Stimulated activated CD4-positive, alpha-beta T cell treated with anti-CD3 and anti-CD28 coated beads, Interleukin-4, amount 100 ng/mL, for 1 hour (primary cell): Measurements from ENCODE around the gene KHNYN.
"Not testable (repeated sequence)": the region's sequence is repeated elsewhere in the genome, so short reads cannot be mapped to it uniquely, and the experiment has no call there.

Experiments used
- DNase-seq: peaks from one replicate; pipeline ENCODE4 v3.0.0-alpha.2; 2020

The KHNYN gene

DNA sequence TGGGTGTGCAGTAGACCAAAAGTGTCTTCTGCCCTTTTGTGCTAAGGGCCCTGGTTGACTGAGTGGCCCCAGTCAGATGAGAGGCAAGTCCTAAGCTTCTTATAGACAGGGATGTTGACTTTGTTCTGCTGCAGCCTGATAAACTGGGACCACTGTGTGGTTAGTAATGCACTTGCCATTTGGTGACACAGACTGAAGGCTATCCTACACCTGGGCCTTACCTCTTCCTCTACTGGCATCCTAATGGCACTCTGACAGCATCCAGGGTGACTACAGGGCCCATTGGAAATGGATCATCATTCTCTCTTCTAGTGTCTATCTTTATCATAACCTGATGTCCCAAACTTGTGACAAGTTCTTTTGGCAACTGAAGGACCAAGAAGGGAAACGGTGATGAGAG lies 9.5 kb downstream of the KHNYN start:
- DNase-seq, result no peak

DNA sequence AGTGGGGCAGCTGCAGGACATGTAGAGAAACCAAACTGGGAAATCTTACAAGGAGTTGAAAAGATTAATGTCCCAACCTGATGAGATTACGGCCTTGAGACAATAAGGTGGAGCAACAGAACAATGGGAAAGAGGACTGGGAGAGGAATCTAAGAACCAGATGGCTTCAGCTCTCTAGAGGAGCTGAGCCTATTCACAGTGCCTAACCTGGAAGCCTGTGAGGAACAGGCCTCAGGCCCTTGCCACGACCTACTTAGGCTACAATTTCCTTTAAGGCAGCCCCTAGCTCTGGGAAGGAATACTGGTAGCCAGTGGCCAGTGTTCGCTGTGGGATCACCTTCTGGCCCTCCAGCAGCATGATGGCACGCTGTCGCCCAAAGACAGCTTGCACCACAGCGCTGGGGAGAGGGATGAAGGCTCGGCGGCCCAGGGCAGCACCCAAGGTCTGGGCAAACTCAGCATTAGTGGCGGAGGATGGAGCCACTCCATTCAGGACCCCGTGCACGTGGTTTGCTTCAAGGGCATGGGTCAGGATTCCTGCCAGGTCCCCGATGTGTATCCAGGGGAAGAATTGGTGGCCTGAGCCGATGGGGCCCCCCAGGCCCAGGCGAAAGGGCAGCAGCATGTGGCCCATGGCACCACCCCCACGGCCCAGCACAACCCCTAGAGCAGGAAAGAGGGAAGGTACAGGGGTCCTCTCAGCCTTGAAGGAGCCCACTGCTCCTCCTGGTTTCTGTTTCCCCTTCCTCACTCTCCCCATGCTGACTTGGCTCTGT lies 10.3 kb downstream of the KHNYN start:
- DNase-seq, result no peak

DNA sequence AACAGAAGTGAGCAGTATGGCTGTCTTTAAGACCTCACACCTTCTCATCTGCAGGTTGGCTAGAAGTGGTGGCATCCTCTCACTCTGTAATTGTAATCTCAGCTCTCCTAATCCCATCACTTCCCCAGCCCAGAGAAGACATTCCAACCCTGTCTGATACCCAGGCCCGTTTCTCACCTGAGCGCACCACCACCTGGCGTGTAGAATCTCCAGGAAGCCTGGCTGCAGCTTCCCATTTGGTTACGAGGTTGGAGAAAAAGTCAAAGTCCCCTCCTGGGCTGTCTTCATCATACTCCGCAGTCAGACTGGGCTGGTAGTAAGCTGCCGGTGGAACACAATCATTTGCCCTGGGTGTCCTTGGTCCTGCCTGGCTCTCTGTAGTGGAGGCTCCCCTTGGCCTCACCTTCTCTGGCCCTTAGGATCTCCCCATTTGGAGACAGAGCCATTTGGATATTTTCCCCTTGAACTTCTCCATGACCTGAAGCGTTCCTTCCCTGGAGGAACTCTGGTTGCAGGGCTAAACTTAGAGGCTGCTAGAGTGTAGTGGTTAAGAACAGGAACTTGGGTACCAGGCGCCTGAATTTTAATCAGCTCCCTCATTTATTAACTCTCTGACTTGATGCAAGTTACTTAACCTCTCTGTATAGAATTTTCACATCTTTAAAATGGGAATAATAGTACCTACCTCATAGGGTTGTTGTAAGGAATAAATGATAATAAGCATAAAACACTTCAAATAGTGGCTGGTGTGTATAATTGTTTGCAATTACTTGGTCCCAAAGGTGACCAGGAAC lies 11.0 kb downstream of the KHNYN start:
- no peak for DNase-seq

DNA sequence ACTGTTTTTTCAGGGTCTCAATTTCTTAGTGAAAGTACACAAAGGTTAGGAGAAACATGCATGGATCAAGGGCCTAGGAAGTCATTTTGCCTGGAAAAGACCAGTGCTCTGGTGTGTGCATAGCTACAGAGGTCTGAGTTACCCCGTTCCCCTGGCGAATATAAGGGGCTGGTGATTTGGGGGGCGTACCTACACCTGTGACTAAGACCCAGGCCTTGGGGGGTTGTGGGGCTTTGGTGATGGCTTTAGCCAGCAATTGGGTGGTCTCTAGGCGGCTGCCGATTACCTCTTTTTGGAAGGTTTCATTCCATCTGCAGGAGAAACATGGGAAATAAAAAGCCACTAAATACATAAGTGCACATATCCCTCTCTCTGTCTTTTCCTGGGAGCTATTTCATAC lies 11.7 kb downstream of the KHNYN start:
- no peak for DNase-seq

DNA sequence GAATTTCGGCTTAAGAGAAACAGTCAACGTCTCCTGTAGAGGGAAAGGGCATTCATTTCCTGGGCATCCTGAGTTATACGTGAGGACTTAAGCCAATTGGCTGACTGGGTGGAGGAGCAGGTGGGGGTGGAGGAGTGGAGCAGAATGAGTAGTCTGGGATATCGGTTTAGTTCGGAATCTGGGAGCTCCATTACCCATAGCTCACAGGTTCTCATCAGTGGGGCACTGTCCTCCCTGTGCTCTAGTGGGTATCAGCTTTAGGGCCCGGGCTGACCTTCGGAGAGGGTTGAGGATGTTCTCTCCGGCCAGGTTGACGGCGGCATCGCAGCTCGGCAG lies 12.1 kb downstream of the KHNYN start:
- DNase-seq, result no peak

DNA sequence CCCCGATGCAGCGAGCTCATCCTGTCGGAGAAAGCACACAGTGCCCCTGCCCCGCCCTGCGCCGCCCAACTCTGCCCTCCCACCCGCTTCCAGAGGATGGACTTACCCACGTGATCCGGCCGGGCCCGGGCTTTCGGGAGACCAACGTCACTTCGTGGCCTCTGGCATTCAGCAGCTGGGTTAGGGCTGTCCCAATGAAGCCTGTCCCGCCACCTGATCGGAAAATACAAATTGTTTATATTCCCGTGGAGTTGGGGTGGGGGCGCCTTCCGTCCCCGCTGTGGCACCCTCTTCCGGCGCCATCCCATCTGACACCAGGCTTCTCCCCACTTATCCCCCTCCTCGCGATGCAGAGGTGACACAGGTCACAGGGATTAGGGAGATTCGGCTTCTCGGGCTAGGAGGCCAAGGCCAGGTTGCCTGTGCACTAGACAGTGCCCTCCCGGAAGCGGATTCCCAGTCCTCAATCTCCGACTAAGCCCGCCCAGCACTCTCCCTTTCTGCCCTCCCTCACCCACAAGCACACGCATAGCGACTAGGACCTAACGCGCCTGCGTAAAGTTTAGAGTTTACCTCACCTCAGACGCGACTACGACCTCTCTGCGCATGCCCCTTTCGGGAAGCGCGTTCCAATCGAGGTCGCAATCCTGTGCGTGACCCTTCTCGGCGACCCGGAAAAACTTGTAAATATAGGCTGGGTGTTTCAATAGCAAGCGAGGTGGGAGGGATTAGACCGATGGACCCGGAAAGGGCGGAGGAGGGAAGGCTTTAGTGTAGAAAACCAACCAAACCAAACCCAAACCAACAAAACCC lies 12.7 kb downstream of the KHNYN start, which contains the start of gene SDR39U1:
SDR39U1 (minus strand) TSS at position 537 of the 813 bp plus-strand sequence; CDS start at position 530, 7 bp downstream.
- DNase-seq, result peak; percentile 92

DNA sequence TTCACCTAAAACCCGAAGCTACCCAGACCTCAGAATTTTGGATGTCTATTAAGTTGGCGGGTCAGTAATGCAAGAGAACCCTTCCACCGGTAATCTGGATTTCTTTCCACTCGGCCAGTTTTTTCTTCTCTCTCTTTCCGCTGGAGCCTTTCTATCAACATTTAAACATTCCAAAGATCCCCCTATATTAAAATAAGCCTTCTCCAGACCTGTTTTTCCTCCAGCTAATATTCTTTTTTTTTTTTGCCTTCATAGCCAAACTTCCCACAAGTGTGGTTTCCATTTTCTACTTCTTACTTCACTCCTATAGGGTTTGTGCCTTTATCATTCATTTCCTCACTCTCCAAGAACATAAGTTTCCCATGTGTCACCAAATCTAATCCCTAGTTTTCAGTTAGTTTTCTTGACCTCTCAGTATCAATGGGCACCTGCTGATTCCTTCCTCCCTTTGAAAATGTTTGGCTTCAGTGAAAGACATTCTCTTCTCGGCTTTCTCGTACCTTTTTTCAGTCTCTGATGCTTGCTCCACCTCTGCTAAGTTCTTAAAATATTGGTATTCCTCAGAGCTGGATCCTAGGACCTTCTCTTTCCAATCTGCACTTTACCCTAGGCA lies 13.4 kb downstream of the KHNYN start:
- no peak for DNase-seq

DNA sequence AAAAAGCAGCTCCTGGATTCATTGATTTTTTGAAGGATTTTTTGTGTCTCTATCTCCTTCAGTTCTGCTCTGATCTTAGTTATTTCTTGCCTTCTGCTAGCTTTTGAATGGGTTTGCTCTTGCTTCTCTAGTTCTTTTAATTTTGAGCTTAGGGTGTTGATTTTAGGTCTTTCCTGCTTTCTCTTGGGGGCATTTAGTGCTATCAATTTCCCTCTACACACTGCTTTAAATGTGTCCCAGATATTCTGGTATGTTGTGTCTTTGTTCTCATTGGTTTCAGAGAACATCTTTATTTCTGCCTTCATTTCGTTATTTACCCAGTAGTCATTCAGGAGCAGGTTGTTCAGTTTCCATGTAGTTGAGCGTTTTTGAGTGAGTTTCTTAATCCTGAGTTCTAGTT lies 21.1 kb downstream of the KHNYN start:
- not testable (repeated sequence) for DNase-seq

DNA sequence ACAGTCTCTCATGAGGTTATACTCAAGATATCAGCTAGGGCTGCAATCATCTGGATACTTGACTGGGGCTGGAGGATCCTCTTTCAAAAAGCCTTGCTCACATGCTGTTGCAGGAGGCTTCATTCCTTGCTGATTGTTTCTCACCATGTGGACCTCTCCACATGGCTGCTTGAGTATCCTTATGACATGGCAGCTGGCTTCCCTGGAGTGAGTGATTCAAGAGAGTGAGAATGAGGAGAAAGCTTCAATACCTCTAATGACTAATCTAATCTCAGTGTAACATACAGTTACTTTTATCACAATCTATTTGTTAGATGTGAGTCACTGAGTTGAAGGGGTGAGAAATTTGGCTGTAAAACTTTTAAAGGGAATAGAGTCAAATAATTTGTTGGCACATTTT lies 27.2 kb downstream of the KHNYN start:
- no peak for DNase-seq

DNA sequence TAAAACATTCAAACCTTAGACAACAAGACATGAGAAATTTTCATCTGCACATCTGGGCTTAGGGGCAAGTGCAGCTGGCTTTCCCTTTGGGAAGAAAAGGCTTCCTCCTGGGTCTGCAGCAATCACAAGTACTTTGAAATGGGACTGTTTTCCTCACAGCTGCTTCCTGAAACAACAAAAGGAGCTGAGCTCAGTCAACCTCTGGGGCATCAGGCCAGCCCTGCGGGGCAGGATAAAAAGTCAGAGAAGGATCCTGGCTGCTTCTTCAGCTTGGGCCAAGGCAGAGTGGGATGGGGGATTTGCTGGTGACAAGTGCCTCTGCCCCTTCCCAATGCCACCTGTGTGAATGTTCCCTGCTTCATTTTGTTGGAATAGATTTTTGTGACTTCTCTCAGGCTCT lies 29.0 kb downstream of the KHNYN start:
- no peak for DNase-seq

DNA sequence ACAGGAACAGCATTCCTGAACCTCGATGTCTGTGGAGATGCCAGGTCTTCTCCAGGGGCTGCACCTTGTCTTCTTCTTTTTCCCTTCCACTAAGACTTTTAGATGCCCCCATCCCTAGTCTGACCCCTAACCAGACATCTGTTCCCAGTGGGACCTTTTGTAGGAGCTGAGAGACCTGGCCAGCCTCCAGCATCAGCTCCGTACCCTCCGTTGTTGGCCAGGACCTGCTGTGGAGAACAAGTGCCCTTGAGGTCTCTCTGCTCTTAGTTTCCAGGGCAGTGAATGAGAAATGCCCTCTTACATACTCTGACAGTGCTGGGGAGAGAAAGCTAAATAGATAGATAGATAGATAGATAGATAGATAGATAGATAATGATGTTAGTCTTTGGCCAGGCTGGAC lies 29.6 kb downstream of the KHNYN start:
- no peak for DNase-seq

DNA sequence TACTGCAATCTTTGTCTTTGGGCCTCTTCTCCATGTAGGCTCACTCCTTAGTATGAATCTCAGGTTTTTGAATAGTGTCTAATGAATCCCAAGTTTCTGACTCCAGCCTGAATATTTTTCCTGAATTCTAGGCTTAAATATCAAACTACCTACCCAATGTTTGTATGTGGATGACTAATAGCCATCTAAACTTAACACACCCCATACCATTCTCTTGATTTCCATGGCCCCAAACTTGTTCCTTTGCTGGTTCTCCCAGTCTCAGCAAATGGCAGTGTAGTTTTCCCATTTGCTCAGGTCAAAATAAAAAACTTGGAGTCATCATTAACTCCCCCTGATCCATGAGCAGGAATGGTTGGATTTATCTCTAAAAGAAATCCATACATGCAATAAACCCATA lies 31.6 kb downstream of the KHNYN start:
- no peak for DNase-seq

DNA sequence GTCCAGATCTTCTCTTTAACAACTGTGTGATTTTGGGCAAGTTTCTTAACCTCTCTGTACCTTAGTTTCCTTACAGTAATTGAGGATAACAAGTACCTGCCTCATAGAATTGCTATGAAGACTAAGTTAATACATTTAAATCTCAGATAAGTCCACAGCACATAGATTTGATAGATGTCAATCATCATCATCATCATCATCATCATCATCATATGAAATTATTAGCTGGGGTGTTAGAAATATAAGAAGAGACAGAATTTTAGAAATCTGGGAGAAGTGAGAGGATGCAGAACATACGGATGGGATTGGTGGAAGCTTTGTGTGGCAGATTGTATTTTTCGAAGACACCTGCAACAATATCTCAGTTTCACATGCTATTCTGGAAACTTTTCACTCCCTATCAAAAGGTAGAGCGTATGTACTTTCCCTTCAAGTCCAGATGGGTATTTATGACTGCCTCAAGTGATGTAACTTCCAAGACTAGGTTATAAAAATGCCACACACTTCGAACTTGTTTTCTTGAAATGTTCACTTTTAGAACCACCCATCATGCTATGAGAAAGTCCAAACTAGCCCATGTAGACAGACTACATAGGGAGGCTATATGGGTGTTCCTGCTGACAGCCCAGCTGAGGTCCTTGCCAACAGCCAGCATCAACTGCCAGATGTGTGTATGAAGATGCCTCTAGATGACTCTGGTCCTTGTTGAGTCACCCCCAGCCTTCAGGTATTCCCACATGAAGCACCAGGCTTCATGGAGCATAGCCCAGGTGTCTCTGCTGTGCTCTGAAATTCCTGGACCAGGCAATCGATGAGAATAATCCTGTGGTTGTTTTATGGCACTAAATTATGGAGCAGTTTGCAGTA lies 33.5 kb downstream of the KHNYN start:
- no peak for DNase-seq

DNA sequence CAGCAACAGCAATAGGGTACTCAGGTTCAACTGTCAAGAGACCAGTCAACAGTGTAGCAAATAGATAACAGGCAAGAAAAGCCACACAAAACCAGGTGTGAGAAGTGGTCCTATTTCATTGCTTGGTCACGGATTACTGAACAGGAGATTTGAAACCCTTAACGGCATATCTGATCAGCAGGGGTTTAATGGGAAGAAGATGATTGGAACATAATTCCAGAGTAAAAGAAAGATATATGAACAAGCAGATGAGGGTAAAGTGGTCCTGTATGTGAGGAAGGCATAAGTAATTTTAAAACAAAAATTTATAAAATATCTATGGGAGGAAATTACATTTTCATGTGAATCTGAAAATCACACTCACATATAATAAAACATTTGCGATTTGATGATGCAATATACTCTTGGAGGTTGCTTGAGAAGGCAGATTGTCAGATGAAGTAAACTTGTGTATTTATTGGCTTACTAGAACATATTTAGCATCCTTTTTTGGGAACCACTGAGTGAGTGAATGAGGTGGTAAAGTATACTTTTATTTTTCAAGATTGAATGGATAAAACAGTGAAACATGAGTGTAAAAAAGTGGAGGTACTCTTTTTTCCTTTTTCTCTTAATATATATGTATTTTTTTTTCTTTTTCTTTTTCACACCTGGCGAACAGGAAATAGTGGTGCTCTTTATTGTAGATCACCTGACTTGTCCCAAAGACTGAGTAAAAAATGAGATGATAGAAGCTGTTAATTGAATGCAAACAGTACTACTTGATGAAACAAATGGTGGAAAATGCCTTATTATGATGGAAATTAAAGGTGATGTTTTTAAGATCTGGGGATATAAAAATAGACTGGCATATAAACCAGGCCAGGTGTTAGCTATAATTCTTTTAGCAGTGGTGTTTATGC lies 34.4 kb downstream of the KHNYN start:
- DNase-seq, result no peak

DNA sequence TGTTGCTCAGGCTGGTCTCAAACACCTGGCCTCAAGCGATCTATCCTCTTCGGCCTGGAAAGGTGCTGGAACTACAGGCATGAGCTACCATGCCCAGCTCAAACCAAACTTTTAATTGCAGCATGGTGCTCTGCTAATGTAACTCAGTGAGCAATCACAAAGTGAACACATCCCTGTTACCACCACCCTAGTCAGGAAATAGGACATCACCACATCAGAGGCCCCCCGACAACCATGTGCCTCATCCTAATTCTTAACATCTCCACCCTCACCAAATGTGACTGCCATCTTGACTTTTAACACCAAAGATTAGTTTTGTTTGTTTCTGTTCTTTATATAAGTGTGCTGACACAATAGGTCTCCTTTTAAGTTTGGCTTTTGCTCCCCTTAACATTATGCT lies 35.6 kb downstream of the KHNYN start:
- DNase-seq, result no peak

DNA sequence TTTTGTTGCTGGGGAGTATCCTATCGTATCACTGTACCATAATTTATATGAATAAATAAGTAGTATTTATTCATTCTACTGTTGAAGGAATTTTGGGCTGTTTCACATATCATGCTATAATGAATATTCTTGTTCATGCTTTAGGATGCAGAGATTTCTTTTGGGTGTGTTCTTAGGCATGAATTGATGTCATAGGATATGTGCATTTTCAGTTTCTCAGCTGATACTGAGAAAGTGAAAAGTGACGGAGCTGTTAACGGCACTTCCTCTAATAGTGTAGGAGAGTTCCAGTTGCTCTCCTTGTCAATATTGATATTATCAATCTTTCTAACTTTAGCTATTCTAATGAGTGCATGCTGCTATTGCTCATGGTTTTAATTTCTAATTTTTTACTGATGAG lies 36.1 kb downstream of the KHNYN start:
- no peak for DNase-seq

DNA sequence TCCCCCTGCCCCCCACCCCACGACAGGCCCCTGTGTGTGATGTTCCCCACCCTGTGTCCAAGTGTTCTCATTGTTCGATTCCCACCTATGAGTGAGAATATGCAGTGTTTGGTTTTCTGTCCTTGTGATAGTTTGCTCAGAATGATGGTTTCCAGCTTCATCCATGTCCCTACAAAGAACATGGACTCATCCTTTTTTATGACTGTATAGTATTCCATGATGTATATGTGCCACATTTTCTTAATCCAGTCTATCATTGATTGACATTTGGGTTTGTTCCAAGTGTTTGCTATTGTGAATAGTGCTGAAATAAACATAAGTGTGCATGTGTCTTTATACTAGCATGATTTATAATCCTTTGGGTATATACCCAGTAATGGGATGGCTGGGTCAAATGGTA lies 40.7 kb downstream of the KHNYN start:
- DNase-seq, result not testable (repeated sequence)

DNA sequence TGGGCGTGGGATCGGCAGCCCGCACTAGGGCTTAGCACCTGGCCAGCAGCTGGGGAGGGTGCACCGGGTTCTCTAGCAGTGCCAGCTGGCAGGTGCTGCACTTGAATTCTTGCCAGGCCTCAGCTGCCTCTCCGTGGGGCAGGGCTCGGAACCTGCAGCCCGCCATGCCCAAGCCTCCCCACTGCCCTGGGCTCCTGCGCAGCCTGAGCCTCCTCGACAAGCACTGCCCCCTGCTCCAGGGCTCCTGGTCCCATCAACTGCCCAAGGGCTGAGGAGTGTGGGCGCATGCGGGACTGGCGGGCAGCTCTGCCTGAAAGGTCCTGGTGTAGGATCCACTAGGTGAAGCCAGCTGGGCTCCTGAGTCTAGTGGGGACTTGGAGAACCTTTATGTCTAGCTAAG lies 43.5 kb downstream of the KHNYN start:
- no peak for DNase-seq

DNA sequence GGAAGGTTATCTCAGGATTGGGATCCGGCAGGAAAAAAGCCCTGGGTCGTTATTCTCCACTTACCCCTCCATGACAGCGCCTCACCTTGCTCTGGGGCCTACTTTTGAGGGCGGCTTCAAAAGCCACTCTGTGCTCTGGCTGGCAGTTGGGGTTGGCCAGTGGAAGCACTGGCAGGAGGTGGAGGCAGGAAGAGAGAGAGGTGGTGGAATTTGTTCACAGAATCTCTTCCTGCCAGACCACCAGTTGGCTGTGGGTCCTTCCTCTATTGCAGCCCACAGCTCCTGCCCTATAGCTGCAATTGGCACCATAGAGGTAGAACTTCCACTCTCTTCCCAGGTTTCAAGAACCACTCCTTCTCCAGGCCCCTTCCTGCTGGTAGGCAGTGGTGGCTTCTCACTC lies 45.5 kb downstream of the KHNYN start:
- no peak for DNase-seq

DNA sequence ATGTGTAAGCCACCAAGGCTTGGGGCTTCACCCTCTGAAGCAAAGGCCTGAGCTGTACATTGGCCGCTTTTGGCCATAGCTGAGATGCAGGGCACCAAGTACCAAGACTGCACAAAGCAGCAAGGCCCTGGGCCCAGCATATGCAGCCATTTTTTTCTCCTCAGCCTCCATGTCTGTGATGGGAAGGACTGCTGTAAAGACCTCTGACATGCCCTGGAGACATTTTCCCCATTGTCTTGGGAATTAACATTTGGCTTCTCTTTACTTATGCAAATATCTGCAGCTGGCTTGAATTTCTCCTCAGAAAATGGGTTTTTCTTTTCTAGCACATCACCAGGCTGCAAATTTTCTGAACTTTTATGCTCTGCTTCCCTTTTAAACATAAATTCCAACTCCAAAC lies 50.2 kb downstream of the KHNYN start:
- DNase-seq, result not testable (repeated sequence)
